GM23248 (cell line): ENCODE results near the gene KCNN3.

ENCODE experiments used
- EZH2 ChIP-seq: fragments of 200-600 bp; sonication (generic); IDR thresholded peaks from 2 replicates; pipeline ENCODE4 v1.6.1; 2018; ENCODE audit warnings: antibody characterized with exemption, mild to moderate bottlenecking; ENCODE audit not compliant: insufficient read depth, poor library complexity, severe bottlenecking
- EZH2phosphoT487 ChIP-seq: fragments of 200-600 bp; sonication (generic); IDR thresholded peaks from 2 replicates; pipeline ENCODE4 v1.6.1; 2018; ENCODE audit warnings: antibody characterized with exemption, moderate library complexity, mild to moderate bottlenecking, low read depth; ENCODE audit not compliant: insufficient read depth

- TF ChIP-seq EZH2phosphoT487 = no peak
- no peak for TF ChIP-seq EZH2
Observed at GRCh38 chr1:154744352-154745035, 125.6 kb downstream of the KCNN3 start.
